Measurements from ENCODE around the gene CCIN. TPM values are rescaled to one million over a fixed set of nuclear protein-coding genes. Genes with fewer than 3 reads are reported as not detected.

The CCIN gene
- 0.64 TPM for total RNA-seq

DNA sequence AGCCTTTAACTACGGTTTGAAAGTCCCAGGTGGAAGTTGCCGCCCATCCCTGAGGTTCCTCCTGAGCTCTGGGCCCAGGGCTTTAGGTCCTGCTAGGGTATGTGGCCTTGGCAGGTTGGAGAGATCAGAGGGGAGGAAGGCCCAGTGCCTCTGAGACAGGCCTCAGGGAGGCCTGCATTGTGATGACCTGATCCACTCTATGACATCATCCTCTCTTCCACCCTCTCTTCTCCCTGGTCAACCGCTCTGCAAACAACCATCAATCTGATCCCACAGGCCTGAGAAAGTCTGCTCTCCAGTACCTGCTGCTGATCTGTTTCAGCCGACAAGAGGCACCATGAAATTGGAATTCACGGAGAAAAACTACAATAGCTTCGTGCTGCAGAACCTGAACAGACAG is at the start of gene CCIN:
CCIN (plus strand) TSS at position 223 of the 400 bp plus-strand sequence; CDS start at position 338, 115 bp downstream.

DNA sequence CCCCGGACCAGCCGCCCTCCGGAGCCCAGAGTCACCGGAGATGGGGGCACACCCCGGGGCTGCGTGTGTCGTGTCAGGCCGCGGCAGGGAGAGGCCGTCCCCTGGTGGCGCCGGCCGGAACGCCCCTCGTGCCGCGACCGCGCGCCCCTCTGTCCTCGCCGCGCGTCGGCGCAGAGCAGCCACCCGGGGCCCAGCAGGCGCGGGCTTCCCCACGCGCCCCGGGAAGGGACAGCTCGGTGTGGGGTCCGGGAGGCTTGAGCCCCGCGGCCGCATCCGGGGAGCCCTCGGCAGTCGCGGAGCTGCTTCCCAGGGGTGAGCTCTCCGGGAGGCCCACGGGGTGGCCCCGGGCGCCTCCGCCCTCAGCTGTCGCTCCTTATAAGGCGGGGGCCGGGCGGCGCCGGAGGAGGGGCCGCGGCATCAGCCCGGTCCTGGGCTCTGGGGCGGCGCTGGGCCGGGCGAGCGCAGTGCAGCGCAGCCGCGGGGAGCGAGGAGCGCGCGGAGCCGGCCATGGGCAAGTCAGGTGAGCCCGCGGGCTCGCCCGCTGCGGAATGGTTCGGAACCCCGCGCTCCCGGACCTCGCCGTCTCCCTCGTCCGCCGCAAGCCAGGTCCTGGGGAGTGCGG is 32.8 kb upstream of the CCIN start, which contains the start of gene GLIPR2:
GLIPR2 (plus strand) TSS at position 462 of the 622 bp plus-strand sequence; CDS start at position 508, 46 bp downstream.

DNA sequence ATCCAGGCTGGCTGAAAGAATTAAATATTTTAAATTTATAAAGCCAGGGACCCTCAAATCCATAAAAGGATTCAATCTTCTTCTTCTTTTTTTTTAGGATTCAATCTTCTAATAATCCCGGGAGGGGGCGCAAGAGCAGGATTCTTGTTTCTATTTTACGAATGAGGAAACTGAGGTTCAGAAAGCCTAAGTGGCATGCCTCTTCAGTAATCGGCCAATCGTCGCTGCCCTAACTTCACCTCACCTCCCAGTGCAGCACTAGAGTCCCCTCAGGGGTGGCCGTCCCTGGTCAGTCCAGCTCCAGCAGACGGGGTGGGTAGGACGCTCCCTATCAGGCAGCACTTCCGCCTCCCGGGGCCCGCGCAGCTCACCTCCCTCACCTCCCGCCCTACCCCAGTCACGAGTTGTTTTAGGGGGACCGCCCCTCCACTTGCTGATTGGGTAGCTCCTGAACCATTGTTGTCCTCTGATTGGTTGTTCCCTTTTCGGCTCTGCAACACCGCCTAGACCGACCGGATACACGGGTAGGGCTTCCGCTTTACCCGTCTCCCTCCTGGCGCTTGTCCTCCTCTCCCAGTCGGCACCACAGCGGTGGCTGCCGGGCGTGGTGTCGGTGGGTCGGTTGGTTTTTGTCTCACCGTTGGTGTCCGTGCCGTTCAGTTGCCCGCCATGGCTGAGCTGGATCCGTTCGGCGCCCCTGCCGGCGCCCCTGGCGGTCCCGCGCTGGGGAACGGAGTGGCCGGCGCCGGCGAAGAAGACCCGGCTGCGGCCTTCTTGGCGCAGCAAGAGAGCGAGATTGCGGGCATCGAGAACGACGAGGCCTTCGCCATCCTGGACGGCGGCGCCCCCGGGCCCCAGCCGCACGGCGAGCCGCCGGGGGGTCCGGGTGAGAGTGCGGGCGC is 21.5 kb downstream of the CCIN start, which contains the start of gene CLTA:
CLTA (plus strand) TSS at position 534 of the 902 bp plus-strand sequence; CDS start at position 670, 136 bp downstream.

Other genes with a start within 250 kb of the CCIN start
- not detected for gene OR2S2, start 211.2 kb upstream of the CCIN start, total RNA-seq
- 17.9 TPM for gene RECK, start 132.5 kb upstream of the CCIN start, total RNA-seq
- gene GLIPR2, start 32.7 kb upstream of the CCIN start, total RNA-seq, result 20.1 TPM
- 162 TPM for gene CLTA, start 21.5 kb downstream of the CCIN start, total RNA-seq
- 22.2 TPM for gene GNE, start 89.1 kb downstream of the CCIN start, total RNA-seq
- 27.9 TPM for gene RNF38, start 230.9 kb downstream of the CCIN start, total RNA-seq